HG02938 (cell line): ENCODE results near the gene GDE1.

Experiments
- ATAC-seq: cut with Tn5 transposase; IDR thresholded peaks from one replicate; pipeline ENCODE4 v1.9.1; 2021; ENCODE audit warnings: mild to moderate bottlenecking, moderate library complexity; ENCODE audit not compliant: unreplicated experiment

GDE1 gene

GRCh38 chr16:19486750-19487325, 35.1 kb downstream of the GDE1 start:
- ATAC-seq = no peak

GRCh38 chr16:19486051-19486450, 35.8 kb downstream of the GDE1 start:
- ATAC-seq = no peak

- no peak for ATAC-seq
These were observed 36.3 kb downstream of the GDE1 start for GRCh38 chr16:19485611-19486010.

GRCh38 chr16:19484096-19484495, 37.8 kb downstream of the GDE1 start:
- no peak for ATAC-seq

GRCh38 chr16:19482291-19482690, 39.6 kb downstream of the GDE1 start:
- ATAC-seq = no peak

- no peak for ATAC-seq
These were observed 40.1 kb downstream of the GDE1 start for GRCh38 chr16:19481769-19482168.

- no peak for ATAC-seq
These were observed 40.6 kb downstream of the GDE1 start for GRCh38 chr16:19481296-19481695.

GRCh38 chr16:19479302-19479721, 42.6 kb downstream of the GDE1 start:
- ATAC-seq = no peak

GRCh38 chr16:19478505-19478904, 43.4 kb downstream of the GDE1 start:
- no peak for ATAC-seq

- ATAC-seq = no peak
These were observed 47.3 kb downstream of the GDE1 start for GRCh38 chr16:19474617-19475016.

- no peak for ATAC-seq
These were observed 49.4 kb downstream of the GDE1 start for GRCh38 chr16:19472482-19472881.

GRCh38 chr16:19468300-19468699, 53.6 kb downstream of the GDE1 start:
- no peak for ATAC-seq

GRCh38 chr16:19463468-19464315, 58.2 kb downstream of the GDE1 start:
- no peak for ATAC-seq

GRCh38 chr16:19460397-19460796, 61.5 kb downstream of the GDE1 start:
- no peak for ATAC-seq

GRCh38 chr16:19458722-19459379, 63.0 kb downstream of the GDE1 start:
- ATAC-seq = no peak
